HG03378 (cell line): ENCODE data around the gene DLGAP4.
"Not testable (repeated sequence)": the region's sequence is repeated elsewhere in the genome, so short reads cannot be mapped to it uniquely, and the experiment has no call there.

ENCODE experiments used
- ATAC-seq: cut with Tn5 transposase; IDR thresholded peaks from one replicate; pipeline ENCODE4 v1.9.1; 2021; ENCODE audit warnings: mild to moderate bottlenecking, moderate library complexity; ENCODE audit not compliant: unreplicated experiment

Gene DLGAP4

GRCh38 chr20:36490191-36490590 is 184.1 kb downstream of the DLGAP4 start:
- ATAC-seq = no peak

GRCh38 chr20:36491901-36492617 is 185.9 kb downstream of the DLGAP4 start:
- no peak for ATAC-seq

- ATAC-seq = no peak
Measured at GRCh38 chr20:36493051-36493800, 187.1 kb downstream of the DLGAP4 start.

- ATAC-seq = no peak
Measured at GRCh38 chr20:36493801-36494114, 187.6 kb downstream of the DLGAP4 start.

- ATAC-seq = no peak
Measured at GRCh38 chr20:36496707-36497669, 190.8 kb downstream of the DLGAP4 start.

- no peak for ATAC-seq
Measured at GRCh38 chr20:36497856-36498255, 191.7 kb downstream of the DLGAP4 start.

GRCh38 chr20:36498386-36499179 is 192.4 kb downstream of the DLGAP4 start:
- no peak for ATAC-seq

- no peak for ATAC-seq
Measured at GRCh38 chr20:36499211-36499610, 193.1 kb downstream of the DLGAP4 start.

GRCh38 chr20:36499723-36500501 is 193.8 kb downstream of the DLGAP4 start:
- ATAC-seq = no peak

GRCh38 chr20:36501367-36502006 is 195.3 kb downstream of the DLGAP4 start:
- ATAC-seq = no peak

- no peak for ATAC-seq
Measured at GRCh38 chr20:36504295-36504694, 198.2 kb downstream of the DLGAP4 start.

GRCh38 chr20:36506253-36506652 is 200.1 kb downstream of the DLGAP4 start:
- ATAC-seq = no peak

- ATAC-seq = no peak
Measured at GRCh38 chr20:36507746-36508145, 201.6 kb downstream of the DLGAP4 start.

GRCh38 chr20:36519012-36519719 is 213.0 kb downstream of the DLGAP4 start:
- ATAC-seq = no peak

- no peak for ATAC-seq
Measured at GRCh38 chr20:36519944-36520343, 213.8 kb downstream of the DLGAP4 start.

GRCh38 chr20:36521526-36521925 is 215.4 kb downstream of the DLGAP4 start:
- no peak for ATAC-seq

GRCh38 chr20:36522412-36522811 is 216.3 kb downstream of the DLGAP4 start:
- not testable (repeated sequence) for ATAC-seq

- no peak for ATAC-seq
Measured at GRCh38 chr20:36523341-36523740, 217.2 kb downstream of the DLGAP4 start.
